Hepatocyte (in vitro differentiated cells): Measurements from ENCODE around the gene MRPL53.

Experiments
- EZH2 ChIP-seq: fragments of 200-600 bp; sonication (generic); IDR thresholded peaks from 2 replicates; pipeline ENCODE4 v1.6.1; 2016; ENCODE audit warnings: antibody characterized with exemption, mild to moderate bottlenecking, borderline replicate concordance
- EZH2phosphoT487 ChIP-seq: fragments of 200-600 bp; sonication (generic); IDR thresholded peaks from one replicate; pipeline ENCODE4 v1.6.1; 2018; ENCODE audit warnings: antibody characterized with exemption, mild to moderate bottlenecking, low read depth, moderate library complexity; ENCODE audit not compliant: unreplicated experiment, severe bottlenecking
- TF ChIP-seq, protein P1 (sequence below): fragments of 200-600 bp; sonication (generic); IDR thresholded peaks from 2 replicates; pipeline ENCODE4 v1.5.1; 2016; ENCODE audit warnings: antibody characterized with exemption, mild to moderate bottlenecking; ENCODE audit not compliant: poor library complexity

DNA sequence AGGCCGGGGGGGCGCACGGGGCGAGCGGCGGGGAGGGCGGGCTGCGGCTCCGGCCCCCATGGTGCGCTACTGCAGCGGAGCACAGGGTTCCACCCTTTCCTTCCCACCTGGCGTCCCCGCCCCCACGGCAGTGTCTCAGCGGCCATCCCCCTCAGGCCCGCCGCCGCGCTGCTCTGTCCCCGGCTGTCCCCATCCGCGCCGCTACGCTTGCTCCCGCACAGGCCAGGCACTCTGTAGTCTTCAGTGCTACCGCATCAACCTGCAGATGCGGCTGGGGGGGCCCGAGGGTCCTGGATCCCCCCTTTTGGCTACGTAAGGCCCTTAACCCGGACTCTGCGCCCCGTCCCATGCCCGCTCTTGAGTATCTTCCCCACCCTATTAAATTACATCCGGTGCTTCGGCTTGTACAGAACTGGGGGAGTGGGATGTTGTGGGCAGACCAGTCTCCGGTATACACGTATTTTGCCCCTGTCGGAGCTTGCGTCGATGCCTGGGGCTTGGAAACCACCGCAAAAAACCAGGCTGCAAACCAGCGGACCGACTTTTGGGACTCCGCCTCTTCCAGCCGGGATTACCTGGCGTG, 14.8 kb downstream of the MRPL53 start:
- TF ChIP-seq, protein P1, sequence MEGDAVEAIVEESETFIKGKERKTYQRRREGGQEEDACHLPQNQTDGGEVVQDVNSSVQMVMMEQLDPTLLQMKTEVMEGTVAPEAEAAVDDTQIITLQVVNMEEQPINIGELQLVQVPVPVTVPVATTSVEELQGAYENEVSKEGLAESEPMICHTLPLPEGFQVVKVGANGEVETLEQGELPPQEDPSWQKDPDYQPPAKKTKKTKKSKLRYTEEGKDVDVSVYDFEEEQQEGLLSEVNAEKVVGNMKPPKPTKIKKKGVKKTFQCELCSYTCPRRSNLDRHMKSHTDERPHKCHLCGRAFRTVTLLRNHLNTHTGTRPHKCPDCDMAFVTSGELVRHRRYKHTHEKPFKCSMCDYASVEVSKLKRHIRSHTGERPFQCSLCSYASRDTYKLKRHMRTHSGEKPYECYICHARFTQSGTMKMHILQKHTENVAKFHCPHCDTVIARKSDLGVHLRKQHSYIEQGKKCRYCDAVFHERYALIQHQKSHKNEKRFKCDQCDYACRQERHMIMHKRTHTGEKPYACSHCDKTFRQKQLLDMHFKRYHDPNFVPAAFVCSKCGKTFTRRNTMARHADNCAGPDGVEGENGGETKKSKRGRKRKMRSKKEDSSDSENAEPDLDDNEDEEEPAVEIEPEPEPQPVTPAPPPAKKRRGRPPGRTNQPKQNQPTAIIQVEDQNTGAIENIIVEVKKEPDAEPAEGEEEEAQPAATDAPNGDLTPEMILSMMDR, result no peak
- TF ChIP-seq EZH2, result no peak
- no peak for TF ChIP-seq EZH2phosphoT487
